Endothelial cell of umbilical vein (primary cell): ENCODE results near the gene C16orf74. TPM values are rescaled to one million over a fixed set of nuclear protein-coding genes. Genes with fewer than 3 reads are reported as not detected.

ENCODE experiments used
- BruUV-seq: library from RNA; stranded (reverse); fragments of 400-500 nt; replicated peaks from 2 replicates; lab custom pipeline; 2021; lab: Mats Ljungman, UMichigan
- CTCF ChIA-PET: fragments of 300-600, 350-600 bp; sonication (Branson Sonifier 250); formaldehyde crosslinking; loops from one replicate; lab custom pipeline; 2021; ENCODE audit warnings: antibody characterized with exemption, inconsistent platforms; lab: Charles Lee
- POLR2A ChIA-PET: fragments of 300-600, 350-600 bp; sonication (Branson Sonifier 250); formaldehyde crosslinking; loops from one replicate; lab custom pipeline; 2021; ENCODE audit warnings: antibody characterized with exemption, inconsistent platforms; lab: Charles Lee
- DNase-seq: peaks from one replicate; pipeline ENCODE4 v3.0.0-alpha.2; 2011; ENCODE audit warnings: low read depth, low spot score
- FAIRE-seq: peaks from 2 replicates; lab custom pipeline; 2011; peaks lifted over from hg19 to GRCh38; lab: Jason Lieb, UNC
- H2AFZ ChIP-seq: 2 replicates; pipeline ENCODE4 v1.6.0; 2012; ENCODE audit warnings: low read depth, low read length, control low read depth, inconsistent platforms
- H3K27ac ChIP-seq: 2 replicates; pipeline ENCODE4 v1.5.1; 2011; ENCODE audit warnings: low read depth, mild to moderate bottlenecking, control low read depth, low read length, moderate library complexity; ENCODE audit not compliant: insufficient read depth
- H3K27me3 ChIP-seq, 2 experiments: 2 replicates each; pipeline versions ENCODE4 v1.6.0 to v1.6.1; 2011; ENCODE audit warnings: low read length in 2 of 2, mixed read lengths in 1 of 2; ENCODE audit not compliant: control insufficient read depth in 2 of 2, insufficient read depth in 2 of 2
- H3K36me3 ChIP-seq, 2 experiments: 2 replicates in 1 of 2; 3 replicates in 1 of 2; pipeline ENCODE4 v1.5.1; 2011; ENCODE audit warnings: low read length in 2 of 2, mild to moderate bottlenecking in 1 of 2, moderate library complexity in 1 of 2; ENCODE audit not compliant: control insufficient read depth in 2 of 2, insufficient read depth in 2 of 2; ENCODE audit errors: extremely low read depth in 1 of 2
- H3K4me1 ChIP-seq: 3 replicates; pipeline ENCODE4 v1.5.1; 2011; ENCODE audit warnings: mild to moderate bottlenecking, low read length; ENCODE audit not compliant: control insufficient read depth, insufficient read depth; ENCODE audit errors: extremely low read depth
- H3K4me2 ChIP-seq: 2 replicates; pipeline ENCODE4 v1.6.1; 2011; ENCODE audit warnings: low read length, control low read depth, mixed read lengths; ENCODE audit not compliant: insufficient read depth
- H3K4me3 ChIP-seq, 3 experiments: fragments of 200-600 bp in 1 of 3; sonication (generic), shearing (Covaris generic) in 1 of 3; replicated peaks in 1 of 3; 2 replicates each; pipeline ENCODE4 v1.5.1; 2011 to 2016; ENCODE audit warnings: control low read depth in 3 of 3, low read length in 3 of 3, mild to moderate bottlenecking in 2 of 3, inconsistent platforms in 1 of 3, low read depth in 1 of 3, moderate library complexity in 1 of 3; ENCODE audit not compliant: insufficient read depth in 1 of 3
- H3K79me2 ChIP-seq: 2 replicates; pipeline ENCODE4 v1.6.0; 2012; ENCODE audit warnings: low read length, inconsistent platforms; ENCODE audit not compliant: control insufficient read depth, insufficient read depth
- H3K9ac ChIP-seq: replicated peaks from 2 replicates; pipeline ENCODE3; 2011; ENCODE audit warnings: low read length, control low read depth; ENCODE audit not compliant: insufficient read depth; ENCODE audit errors: extremely low read depth
- H3K9me1 ChIP-seq: replicated peaks from 3 replicates; pipeline ENCODE4 v1.6.0; 2011; ENCODE audit warnings: mild to moderate bottlenecking, low read length; ENCODE audit not compliant: control insufficient read depth, insufficient read depth; ENCODE audit errors: extremely low read depth
- H3K9me3 ChIP-seq: replicated peaks from 2 replicates; pipeline ENCODE4 v1.5.1; 2012; ENCODE audit warnings: low read length, inconsistent platforms; ENCODE audit not compliant: control insufficient read depth, insufficient read depth
- H4K20me1 ChIP-seq: replicated peaks from 2 replicates; pipeline ENCODE3; 2011; ENCODE audit warnings: mild to moderate bottlenecking, low read length; ENCODE audit not compliant: control insufficient read depth, insufficient read depth; ENCODE audit errors: extremely low read depth
- CTCF ChIP-seq, 2 donors: IDR thresholded peaks; 1 replicate in 1 of 2; 2 replicates in 1 of 2; pipeline ENCODE4 v1.5.1; 2011; ENCODE audit warnings: low read length in 2 of 2, mild to moderate bottlenecking in 2 of 2, moderate library complexity in 2 of 2, control low read depth in 1 of 2, inconsistent platforms in 1 of 2, low read depth in 1 of 2; ENCODE audit not compliant: insufficient read depth in 1 of 2; ENCODE audit errors: extremely low read depth in 1 of 2
- EZH2 ChIP-seq: IDR thresholded peaks from 2 replicates; pipeline ENCODE4 v1.6.1; 2012; ENCODE audit warnings: borderline replicate concordance, low read depth, mild to moderate bottlenecking, moderate library complexity, low read length, inconsistent platforms; ENCODE audit not compliant: severe bottlenecking
- FOS ChIP-seq: IDR thresholded peaks from 2 replicates; pipeline ENCODE4 v1.6.1; 2011; ENCODE audit warnings: mild to moderate bottlenecking, low read length, moderate library complexity, borderline replicate concordance; ENCODE audit not compliant: insufficient read depth
- GATA2 ChIP-seq: IDR thresholded peaks from 2 replicates; pipeline ENCODE4 v1.7.0; 2011; ENCODE audit warnings: low read depth, mild to moderate bottlenecking, moderate library complexity, mixed read lengths, low read length; ENCODE audit not compliant: insufficient read length, insufficient read depth
- JUN ChIP-seq: IDR thresholded peaks from 2 replicates; pipeline ENCODE4 v1.6.1; 2011; ENCODE audit warnings: borderline replicate concordance, low read depth; ENCODE audit not compliant: insufficient read length, insufficient read depth
- MAX ChIP-seq: IDR thresholded peaks from 2 replicates; pipeline ENCODE4 v1.6.1; 2011; ENCODE audit not compliant: insufficient read depth, insufficient read length
- POLR2A ChIP-seq: IDR thresholded peaks from 2 replicates; pipeline ENCODE4 v1.6.1; 2012; ENCODE audit warnings: low read depth, mild to moderate bottlenecking, control low read depth, low read length
- POLR2AphosphoS5 ChIP-seq: IDR thresholded peaks from 2 replicates; pipeline ENCODE4 v1.6.1; 2012; ENCODE audit warnings: low read depth, mild to moderate bottlenecking, control low read depth, low read length, moderate library complexity; ENCODE audit not compliant: insufficient read depth
- dilution Hi-C: fragments of 300-500 bp; cut with MboI; formaldehyde crosslinking; loops from one replicate; pipeline ENCODE4 v1.15.0; 2019; ENCODE audit warnings: low sequenced_read_pairs; ENCODE audit not compliant: extremely low pct_ligation_motif_present
- intact Hi-C: fragments of 100-400 bp; cut with micrococcal nuclease; formaldehyde crosslinking; loops from one replicate; pipeline ENCODE4 v1.10.0; 2022
- polyA plus RNA-seq, 4 experiments: library from polyadenylated mRNA; depleted of rRNA in 3 of 4; stranded (reverse) in 3 of 4; unstranded in 1 of 4; fragments of >200 nt; gene quantifications; 2 replicates each; pipeline versions ENCODE4 v1.2.1 to v1.2.3, GENCODE V29; 2011 to 2012; ENCODE audit warnings: missing spikeins in 1 of 4
- total RNA-seq: library from RNA; stranded (reverse); gene quantifications from 2 replicates; pipeline ENCODE4 v1.2.3, GENCODE V29; 2021

Gene C16orf74
- total and polyA plus RNA-seq, 2 donors (not counting 3 experiments of a cell fraction or from before 2014, with no cell fraction given): 12.1 to 38.7 TPM

- DNase-seq (no peak), FAIRE-seq (no peak)
- intact Hi-C loops (no loop called here), dilution Hi-C loops (no loop called here)
- POLR2A ChIA-PET: no interaction called here
- TF ChIP-seq GATA2 (no peak), MAX (no peak), POLR2A (no peak)
- Histone ChIP-seq H2AFZ (no peak overlapping the region), H3K79me2 (peaks cover 1% of the 10 kb centered on the region), H3K4me2 (no peak overlapping the region), H3K27ac (no peak overlapping the region), H3K36me3 (no peaks in the 10 kb centered on the region), H3K9me1 (no peaks in the 10 kb centered on the region), H3K9me3 (no peaks in the 10 kb centered on the region), H4K20me1 (no peaks in the 10 kb centered on the region), H3K4me1 (no peaks in the 10 kb centered on the region), H3K27me3 (no peaks in the 10 kb centered on the region), H3K9ac (no peak overlapping the region), H3K4me3 (no peak overlapping the region)
- CTCF ChIA-PET: interaction anchor here (0.6 to 1.9 kb wide), 2 partner anchors 17 to 29 kb away, joined by 5 to 7 read pairs; no protein-coding TSS in a partner anchor
- BruUV-seq: no TSS peak
Measured at GRCh38 chr16:85686912-85687591, 63.8 kb downstream of the C16orf74 start.

- no peaks in the 10 kb centered on the region for H3K4me1 ChIP-seq
- H3K36me3 ChIP-seq: peaks cover 0 to 3% of the 10 kb centered on the region in 2 experiments
- ChIA-PET CTCF (interaction anchor here (0.9 to 1.9 kb wide), 4 partner anchors 8 to 34 kb away, joined by 3 to 7 read pairs (median 3); no protein-coding TSS in a partner anchor), POLR2A (interaction anchor here (0.6 to 0.7 kb wide), 2 partner anchors 27 to 30 kb away, joined by 4 to 5 read pairs; no protein-coding TSS in a partner anchor)
- no peaks in the 10 kb centered on the region for H3K9me1 ChIP-seq
- H3K27ac ChIP-seq: no peak overlapping the region
- peaks cover 1% of the 10 kb centered on the region for H3K79me2 ChIP-seq
- intact Hi-C loops (no loop called here), dilution Hi-C loops (no loop called here)
- no peaks in the 10 kb centered on the region for H3K9me3 ChIP-seq
- FAIRE-seq (no peak), DNase-seq (no peak)
- H3K27me3 ChIP-seq: no peaks in the 10 kb centered on the region
- H2AFZ ChIP-seq: no peak overlapping the region
- no peak overlapping the region for H3K4me3 ChIP-seq
- no peak overlapping the region for H3K4me2 ChIP-seq
- TF ChIP-seq FOS: no peak
- TF ChIP-seq EZH2: no peak
- TF ChIP-seq CTCF (IDR thresholded peaks at IDR 0.05; ENCODE audit: extremely low read depth in 1 of 2, insufficient read depth in 1 of 2, low read depth in 1 of 2, low read length in 2 of 2): no peak
- TF ChIP-seq GATA2: no peak
- no peak for TF ChIP-seq POLR2AphosphoS5
- no peak for TF ChIP-seq JUN
- no peak for TF ChIP-seq POLR2A
- TF ChIP-seq MAX: no peak
- no TSS peak for BruUV-seq
- H4K20me1 ChIP-seq: no peaks in the 10 kb centered on the region
- no peak overlapping the region for H3K9ac ChIP-seq
Measured at GRCh38 chr16:85685251-85685650, 65.6 kb downstream of the C16orf74 start.
